Measurements from ENCODE around the gene CD27. TPM values are rescaled to one million over a fixed set of nuclear protein-coding genes. Genes with fewer than 3 reads are reported as not detected.
A peak's percentile ranks its signal among the peaks of the same experiment; 100 is the strongest.

The CD27 gene
- total RNA-seq, 4 donors from 2014 or later = 0.16 to 0.89 TPM; not detected in 2

DNA sequence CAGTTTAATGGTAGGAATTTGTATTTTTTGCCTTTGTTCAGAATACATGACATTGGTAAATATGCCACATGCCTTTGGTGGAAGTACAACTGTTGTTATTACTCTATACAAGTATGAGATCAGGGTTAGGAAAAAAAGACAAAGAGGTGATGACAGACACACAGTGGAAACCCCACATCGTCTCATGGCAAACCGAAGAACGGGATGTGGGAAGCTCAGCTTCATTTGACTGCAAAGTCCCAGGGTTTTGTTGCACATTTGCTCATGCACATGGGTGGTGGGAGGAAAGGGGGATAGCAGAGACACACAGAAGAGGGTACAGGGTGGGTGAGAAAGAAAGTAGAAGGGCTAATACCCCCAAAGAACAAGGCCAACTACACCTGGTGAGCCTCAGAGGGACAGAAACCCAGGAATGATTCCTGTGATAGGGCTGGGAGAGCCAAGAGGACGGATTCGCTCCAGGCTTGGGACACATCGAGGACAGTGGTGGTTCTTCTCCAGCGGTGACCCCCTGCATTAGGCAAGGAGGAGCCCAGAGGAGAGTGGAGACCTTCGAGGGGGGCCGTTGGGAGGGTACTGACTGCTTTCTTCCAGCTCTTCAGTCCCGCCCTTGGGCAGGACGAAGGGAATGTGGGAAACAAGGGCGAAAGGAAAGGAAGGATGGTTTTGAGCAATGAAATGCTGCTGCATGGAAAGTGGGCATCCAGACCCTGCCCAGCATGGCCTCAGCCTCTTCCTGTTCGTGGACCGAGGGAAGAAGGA, 17.7 kb downstream of the CD27 start:
- H3K4me3 ChIP-seq (ENCODE audit: low read depth, poor library complexity, severe bottlenecking) = no peak overlapping the region
- TF ChIP-seq CTCF (IDR thresholded peaks at IDR 0.05) = no peak
- TF ChIP-seq POLR2A (IDR thresholded peaks at IDR 0.05) = no peak
- intact Hi-C loops (cut with DNase I; ENCODE audit: low total_unique reads) = no loop called here
- DNase-seq (ENCODE audit: low spot score in 2 of 2) = peak in 1 of 2 donors; percentile 73
- WGBS, 2 donors = 88 to 89% methylated on average over 14 of the region's 14 CpGs

- TF ChIP-seq POLR2A (IDR thresholded peaks at IDR 0.05) (no peak), CTCF (IDR thresholded peaks at IDR 0.05) (no peak)
- intact Hi-C loops (cut with DNase I; ENCODE audit: low total_unique reads) = no loop called here
- WGBS, 2 donors = 66 to 78% methylated on average over 7 of the region's 7 CpGs
- DNase-seq (ENCODE audit: low spot score in 2 of 2) = peak in 1 of 2 donors; percentile 84
- no peak overlapping the region for H3K4me3 ChIP-seq (ENCODE audit: low read depth, poor library complexity, severe bottlenecking)
Observed at GRCh38 chr12:6463216-6463615, 18.5 kb downstream of the CD27 start.

- intact Hi-C loops (cut with DNase I; ENCODE audit: low total_unique reads) = no loop called here
- peak in 1 of 2 donors; percentile 46 for DNase-seq (ENCODE audit: low spot score in 2 of 2)
- WGBS, 2 donors = 76 to 83% methylated on average over 6 of the region's 6 CpGs
- TF ChIP-seq POLR2A (IDR thresholded peaks at IDR 0.05) (no peak), CTCF (IDR thresholded peaks at IDR 0.05) (no peak)
- H3K4me3 ChIP-seq (ENCODE audit: low read depth, poor library complexity, severe bottlenecking) = no peak overlapping the region
Observed at GRCh38 chr12:6463858-6464257, 19.1 kb downstream of the CD27 start.

GRCh38 chr12:6464531-6464930, 19.8 kb downstream of the CD27 start:
- WGBS, 2 donors = 90 to 98% methylated on average over 8 of the region's 8 CpGs
- H3K4me3 ChIP-seq (ENCODE audit: low read depth, poor library complexity, severe bottlenecking) = no peak overlapping the region
- intact Hi-C loops (cut with DNase I; ENCODE audit: low total_unique reads) = no loop called here
- DNase-seq (ENCODE audit: low spot score in 2 of 2) = peak in 1 of 2 donors; percentile 64
- no peak for TF ChIP-seq CTCF (IDR thresholded peaks at IDR 0.05)

DNA sequence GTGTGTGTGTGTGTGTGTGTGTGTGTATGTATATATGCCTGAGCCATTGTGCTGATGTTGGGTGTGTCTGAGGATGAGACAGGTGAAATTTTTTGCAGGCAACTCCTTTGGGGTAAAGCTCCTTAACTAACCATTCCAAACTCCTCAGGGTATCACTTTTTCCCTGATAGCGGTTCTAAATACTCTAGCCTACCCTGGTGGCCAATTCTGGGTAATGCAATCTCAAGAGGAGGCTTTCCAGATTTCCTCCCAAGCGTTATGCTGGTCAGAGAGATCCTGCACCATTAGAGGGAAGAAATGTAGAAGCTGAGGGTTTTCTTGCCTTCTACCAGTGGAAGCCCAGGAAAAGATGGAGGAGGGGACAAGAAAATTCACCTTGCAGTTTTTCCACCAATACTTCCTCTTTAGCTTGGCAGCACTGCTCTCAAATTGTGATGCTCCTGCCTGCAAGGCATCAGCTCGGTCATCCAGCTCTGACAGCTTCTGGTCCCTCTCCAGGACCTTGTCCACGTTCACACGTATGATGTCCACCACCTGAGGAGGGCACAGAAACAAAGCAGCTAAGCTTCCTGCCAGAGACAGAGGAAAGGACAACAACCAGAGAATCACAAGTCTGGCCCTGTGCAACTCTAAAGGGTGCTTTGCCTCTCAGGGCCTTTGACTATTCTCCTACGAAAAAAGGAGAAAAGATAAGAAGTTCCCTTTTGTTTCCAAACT, 20.9 kb downstream of the CD27 start:
- 33 to 42% methylated on average over 6 of the region's 6 CpGs for WGBS, 2 donors
- intact Hi-C loops (cut with DNase I; ENCODE audit: low total_unique reads) = loop anchor here (5.0 kb wide), 1 partner anchor 43 kb away; no protein-coding TSS in a partner anchor
- DNase-seq (ENCODE audit: low spot score in 2 of 2) = peak; percentile 70 to 81

More for the DNA sequence above, 20.9 kb downstream of the CD27 start:
- TF ChIP-seq CTCF (IDR thresholded peaks at IDR 0.05) (peak in 1 of 3 donors; percentile 84), POLR2A (IDR thresholded peaks at IDR 0.05) (no peak)
- no peak overlapping the region for H3K4me3 ChIP-seq (ENCODE audit: low read depth, poor library complexity, severe bottlenecking)

Data from lower leg skin (tissue), 4 donors.